Stimulated activated CD4-positive, alpha-beta T cell treated with anti-CD3 and anti-CD28 coated beads, Interleukin-4, amount 100 ng/mL, for 4 hours (primary cell): ENCODE measurements around the gene COMT.

Source experiments
- DNase-seq, 2 experiments: peaks; one replicate each; pipeline ENCODE4 v3.0.0-alpha.2; 2020

Gene COMT

DNA sequence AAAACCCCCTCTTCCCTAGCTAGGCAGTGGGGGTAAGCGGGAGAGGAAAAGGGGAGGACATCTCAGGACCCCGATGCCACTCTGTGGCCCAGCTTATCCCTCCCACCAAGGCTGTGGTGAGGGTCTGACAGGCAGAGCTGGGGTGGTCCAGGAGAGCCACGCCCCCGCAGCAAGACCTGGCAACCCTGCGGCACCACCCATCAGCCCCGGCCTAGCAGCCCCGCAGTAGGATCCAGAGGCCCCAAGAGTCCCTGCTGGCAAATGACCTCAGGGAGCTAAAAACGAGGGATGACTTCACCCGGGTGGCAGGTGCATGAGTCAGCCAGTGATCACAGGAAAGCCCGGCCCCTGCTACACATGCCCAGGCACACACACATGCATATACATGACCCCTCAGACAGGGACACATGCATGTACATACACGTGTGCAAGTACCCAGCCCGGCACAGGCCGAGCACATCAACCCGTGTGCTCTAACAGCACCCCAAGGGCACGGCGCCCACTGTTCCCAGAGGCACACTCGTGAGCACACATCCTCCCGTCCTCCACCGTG, 42.7 kb downstream of the COMT start:
- no peak for DNase-seq

GRCh38 chr22:19984851-19985811, 43.6 kb downstream of the COMT start:
- no peak for DNase-seq

GRCh38 chr22:19986011-19986409, 44.4 kb downstream of the COMT start:
- no peak for DNase-seq

GRCh38 chr22:19986410-19987341, 45.1 kb downstream of the COMT start:
- DNase-seq, result peak; percentile 33 to 58

- no peak for DNase-seq
Observed at GRCh38 chr22:19987394-19988306, 46.1 kb downstream of the COMT start.

DNA sequence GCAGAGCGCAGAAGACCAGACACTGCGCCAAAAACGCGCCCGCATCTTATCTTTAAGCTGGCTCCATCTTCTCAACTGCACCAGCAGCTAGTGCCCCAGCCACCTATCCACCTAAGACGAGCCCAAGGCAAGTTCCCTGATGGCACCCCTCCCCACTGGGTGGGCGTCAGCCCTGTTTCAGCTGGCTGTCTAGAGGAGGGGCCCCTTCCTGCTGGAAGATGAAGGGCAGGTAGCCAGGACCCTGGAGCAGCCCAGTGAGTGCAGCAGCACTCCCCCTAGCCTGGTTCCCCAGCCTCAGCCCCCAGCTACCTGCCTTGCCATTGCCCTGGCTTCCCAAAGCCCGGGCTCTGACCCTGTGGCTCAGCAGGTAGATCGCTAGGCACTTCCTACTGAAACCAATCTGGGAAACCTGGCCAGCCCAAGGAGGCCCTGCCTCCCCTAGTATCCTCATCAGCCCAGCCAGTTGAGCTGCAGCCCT, 46.8 kb downstream of the COMT start:
- no peak for DNase-seq

DNA sequence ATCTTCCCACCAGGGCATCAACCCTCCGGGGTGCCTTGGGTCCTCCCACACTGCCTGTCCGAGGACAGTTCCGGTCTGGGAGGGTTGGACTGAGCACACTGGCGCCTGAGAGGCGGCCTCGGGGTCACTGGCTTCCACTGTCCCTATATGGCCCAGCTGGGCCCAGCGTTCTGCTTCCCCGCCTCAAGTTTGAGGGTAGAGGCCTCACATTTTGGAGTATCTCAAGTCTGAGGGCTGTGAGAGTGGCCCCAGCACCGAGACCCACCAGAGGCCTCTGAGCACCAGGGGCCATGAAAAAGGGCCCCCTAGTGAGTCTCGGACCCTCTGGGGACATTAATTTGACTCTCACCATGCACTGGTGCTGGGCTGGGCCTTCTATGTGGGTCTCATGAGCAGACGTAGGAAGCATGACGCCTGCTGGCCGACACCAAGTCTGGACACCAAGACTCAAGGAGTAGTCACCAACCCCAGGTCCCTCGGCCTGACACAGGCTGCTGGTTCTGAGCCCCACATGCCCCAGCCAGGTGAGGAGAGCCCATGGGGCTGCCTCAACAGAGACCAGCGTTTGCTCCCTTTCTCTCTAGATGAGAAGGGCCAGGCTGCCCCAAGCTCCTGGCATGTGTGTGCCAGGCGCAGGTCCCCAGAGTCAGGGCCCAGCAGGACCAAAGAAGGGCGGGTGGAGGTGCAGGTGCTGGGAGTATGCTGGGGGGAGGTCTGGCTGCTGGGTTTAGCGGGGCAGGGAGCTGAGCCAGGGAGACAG, 47.6 kb downstream of the COMT start:
- DNase-seq, result no peak

DNA sequence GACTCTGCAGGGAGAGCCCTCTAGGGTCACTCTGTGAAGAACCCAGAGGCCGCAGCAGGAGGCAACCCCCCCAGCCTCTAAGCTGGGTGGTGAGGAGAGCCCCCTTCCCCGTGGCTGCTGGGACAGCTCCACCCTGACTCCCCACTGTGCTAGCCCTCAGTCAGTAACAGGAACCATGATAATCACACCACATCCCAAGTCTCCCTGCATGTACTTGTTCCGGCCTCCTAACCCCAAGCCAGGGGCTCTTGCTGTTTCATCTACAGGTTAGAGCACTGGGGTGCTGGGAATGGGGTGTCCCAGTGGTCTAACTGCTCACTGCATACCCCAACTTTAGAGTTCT, 48.1 kb downstream of the COMT start:
- no peak for DNase-seq

DNA sequence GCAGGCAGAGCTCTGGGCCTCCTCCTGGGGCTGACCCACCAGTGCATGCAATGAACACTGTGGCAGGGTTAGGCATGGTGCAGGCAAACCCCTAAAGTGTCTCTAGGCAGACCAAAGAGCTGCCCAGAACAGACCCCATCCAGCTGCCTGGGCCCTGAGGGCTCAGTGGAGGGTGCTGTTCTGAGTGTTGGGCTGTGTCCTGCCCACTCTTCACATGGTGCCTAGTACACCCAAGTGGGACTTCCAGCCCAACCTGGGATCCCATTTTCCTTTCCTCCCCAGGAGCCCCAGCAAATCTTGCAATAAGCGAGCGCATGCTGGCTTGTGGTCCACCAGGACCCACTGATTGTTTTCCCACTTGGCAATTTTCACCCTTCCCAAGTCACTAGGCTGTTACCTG, 48.6 kb downstream of the COMT start:
- DNase-seq, result no peak

- no peak for DNase-seq
Observed at GRCh38 chr22:19990609-19991394, 49.2 kb downstream of the COMT start.

DNA sequence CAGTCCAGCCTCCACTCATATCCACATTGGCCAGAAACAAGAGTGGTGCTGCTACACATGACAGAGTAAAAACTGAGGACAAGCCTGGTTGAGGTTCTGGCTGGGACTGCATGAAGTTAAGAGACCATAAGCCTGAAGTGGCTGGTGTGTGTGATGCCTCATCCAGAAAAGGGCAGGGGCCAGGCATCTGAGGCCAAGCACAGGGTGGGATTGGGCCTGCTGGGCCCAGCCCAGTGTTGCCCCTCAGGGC, 49.7 kb downstream of the COMT start:
- no peak for DNase-seq

GRCh38 chr22:19991645-19992451, 50.3 kb downstream of the COMT start:
- DNase-seq, result no peak

GRCh38 chr22:19992481-19992911, 50.9 kb downstream of the COMT start:
- DNase-seq, result no peak

GRCh38 chr22:19992921-19993355, 51.4 kb downstream of the COMT start:
- DNase-seq, result no peak

DNA sequence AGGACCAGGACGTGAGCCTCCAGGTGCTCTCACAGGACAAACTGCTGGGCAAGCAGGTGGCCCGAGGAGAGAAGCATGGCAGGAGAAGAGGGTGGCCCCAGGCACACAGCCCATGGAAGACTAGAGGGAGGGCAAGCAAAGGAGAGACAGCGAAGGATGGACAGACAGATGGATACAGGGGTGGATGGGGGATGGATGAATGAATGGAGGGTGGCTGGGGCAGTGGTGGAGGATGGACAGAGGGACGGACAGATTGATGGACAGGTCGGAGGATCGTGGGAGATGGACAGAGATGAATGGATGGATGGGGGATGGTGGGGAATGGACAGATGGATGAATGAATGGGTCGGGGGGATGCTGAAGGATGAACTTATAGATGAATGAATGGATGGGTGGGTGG, 52.4 kb downstream of the COMT start:
- DNase-seq, result no peak

GRCh38 chr22:19994851-19995610, 53.5 kb downstream of the COMT start:
- no peak for DNase-seq

GRCh38 chr22:19995611-19996339, 54.2 kb downstream of the COMT start:
- no peak for DNase-seq

GRCh38 chr22:19996694-19997384, 55.3 kb downstream of the COMT start:
- no peak for DNase-seq
